GM21515 (cell line): Measurements from ENCODE around the gene DOCK2.
A peak's percentile ranks its signal among the peaks of the same experiment; 100 is the strongest.

ENCODE experiments used
- ATAC-seq: cut with Tn5 transposase; IDR thresholded peaks from one replicate; pipeline ENCODE4 v1.9.1; 2021; ENCODE audit not compliant: unreplicated experiment

Gene DOCK2

GRCh38 chr5:169856571-169856970 is 219.5 kb downstream of the DOCK2 start:
- no peak for ATAC-seq

GRCh38 chr5:169860585-169860984 is 223.5 kb downstream of the DOCK2 start:
- no peak for ATAC-seq

GRCh38 chr5:169861433-169861832 is 224.4 kb downstream of the DOCK2 start:
- ATAC-seq = no peak

GRCh38 chr5:169861934-169862333 is 224.9 kb downstream of the DOCK2 start:
- ATAC-seq = no peak

- no peak for ATAC-seq
Measured at GRCh38 chr5:169862391-169862811, 225.3 kb downstream of the DOCK2 start.

- no peak for ATAC-seq
Measured at GRCh38 chr5:169864483-169864882, 227.4 kb downstream of the DOCK2 start.

- ATAC-seq = no peak
Measured at GRCh38 chr5:169867347-169867746, 230.3 kb downstream of the DOCK2 start.

GRCh38 chr5:169869066-169869465 is 232.0 kb downstream of the DOCK2 start:
- ATAC-seq = no peak

GRCh38 chr5:169870211-169870610 is 233.1 kb downstream of the DOCK2 start:
- no peak for ATAC-seq

- ATAC-seq = no peak
Measured at GRCh38 chr5:169871826-169872490, 234.9 kb downstream of the DOCK2 start.

- ATAC-seq = no peak
Measured at GRCh38 chr5:169873642-169874041, 236.6 kb downstream of the DOCK2 start.

- no peak for ATAC-seq
Measured at GRCh38 chr5:169874621-169875020, 237.5 kb downstream of the DOCK2 start.

GRCh38 chr5:169875091-169875728 is 238.1 kb downstream of the DOCK2 start:
- ATAC-seq = no peak

- ATAC-seq = no peak
Measured at GRCh38 chr5:169875731-169876130, 238.7 kb downstream of the DOCK2 start.

GRCh38 chr5:169876386-169876785 is 239.3 kb downstream of the DOCK2 start:
- no peak for ATAC-seq

- ATAC-seq = peak; percentile 48
Measured at GRCh38 chr5:169880012-169880663, 243.1 kb downstream of the DOCK2 start.

- no peak for ATAC-seq
Measured at GRCh38 chr5:169880785-169881184, 243.7 kb downstream of the DOCK2 start.

GRCh38 chr5:169881702-169882303 is 244.7 kb downstream of the DOCK2 start:
- ATAC-seq = no peak

GRCh38 chr5:169886033-169886432 is 249.0 kb downstream of the DOCK2 start:
- ATAC-seq = peak; percentile 48

- no peak for ATAC-seq
Measured at GRCh38 chr5:169886677-169887076, 249.6 kb downstream of the DOCK2 start.

- ATAC-seq = no peak
Measured at GRCh38 chr5:169889572-169889971, 252.5 kb downstream of the DOCK2 start.

- no peak for ATAC-seq
Measured at GRCh38 chr5:169893010-169893409, 255.9 kb downstream of the DOCK2 start.
